NT2/D1 (cell line): ENCODE measurements around the gene ABCB9.

Source experiments
- SUZ12 ChIP-seq: IDR thresholded peaks from 2 replicates; pipeline ENCODE4 v1.6.1; 2011; ENCODE audit not compliant: insufficient read length, insufficient read depth; ENCODE audit errors: extremely low read depth
- YY1 ChIP-seq: IDR thresholded peaks from 2 replicates; pipeline ENCODE4 v1.6.1; 2011; ENCODE audit not compliant: insufficient read length, insufficient read depth
- ZNF274 ChIP-seq: IDR thresholded peaks from 2 replicates; pipeline ENCODE4 v1.6.1; 2011; ENCODE audit warnings: mild to moderate bottlenecking, low read depth, low read length

GRCh38 chr12:122899887-122900286 is 66.4 kb downstream of the ABCB9 start:
- TF ChIP-seq YY1 (no peak), ZNF274 (no peak), SUZ12 (no peak)
